HepG2 (cell line): ENCODE measurements around the gene CCT6A. TPM values are rescaled to one million over a fixed set of nuclear protein-coding genes. Genes with fewer than 3 reads are reported as not detected.

Source experiments
- ELF3 ChIP-seq: IDR thresholded peaks from 2 replicates; pipeline ENCODE4 v1.6.1; 2016; ENCODE audit warnings: missing genetic modification reagents, missing compliant biosample characterization
- HNF4G ChIP-seq, 2 experiments: sonication (generic) in 1 of 2; formaldehyde crosslinking in 1 of 2; IDR thresholded peaks; 2 replicates each; pipeline versions ENCODE4 v1.4.0 to v1.6.1; 2011 to 2020; ENCODE audit warnings: borderline replicate concordance in 2 of 2, low read depth in 2 of 2, mild to moderate bottlenecking in 2 of 2, low read length in 1 of 2, missing genetic modification reagents in 1 of 2, moderate library complexity in 1 of 2
- IKZF1 ChIP-seq: fragments of 450-650 bp; IDR thresholded peaks from 2 replicates; pipeline ENCODE4 v1.7.1; 2016
- JARID2 ChIP-seq: sonication (generic); formaldehyde crosslinking; IDR thresholded peaks from 2 replicates; pipeline ENCODE4 v1.8.1; 2023; ENCODE audit warnings: missing genetic modification reagents, inconsistent platforms; ENCODE audit not compliant: insufficient replicate concordance
- MEIS1 ChIP-seq: sonication (generic); formaldehyde crosslinking; IDR thresholded peaks from 2 replicates; pipeline ENCODE4 v1.9.0; 2021; ENCODE audit warnings: mild to moderate bottlenecking, missing genetic modification reagents, moderate library complexity, borderline replicate concordance
- PHF20 ChIP-seq: sonication (generic); formaldehyde crosslinking; IDR thresholded peaks from 2 replicates; pipeline ENCODE4 v1.5.0; 2020; ENCODE audit warnings: mild to moderate bottlenecking, missing genetic modification reagents
- REL ChIP-seq: sonication (generic); formaldehyde crosslinking; conservative IDR thresholded peaks from 2 replicates; pipeline ENCODE4 v1.8.0; 2022; ENCODE audit warnings: mild to moderate bottlenecking, missing genetic modification reagents, moderate library complexity
- REPIN1 ChIP-seq: sonication (generic); formaldehyde crosslinking; IDR thresholded peaks from 2 replicates; pipeline ENCODE4 v1.8.0; 2022; ENCODE audit warnings: missing genetic modification reagents, low read depth, mild to moderate bottlenecking, borderline replicate concordance
- RFXANK ChIP-seq: IDR thresholded peaks from 2 replicates; pipeline ENCODE4 v1.6.1; 2016
- SRSF9 ChIP-seq: fragments of 200-400 bp; formaldehyde crosslinking; IDR thresholded peaks from 2 replicates; pipeline ENCODE4 v1.6.1; 2018; ENCODE audit warnings: borderline replicate concordance, mild to moderate bottlenecking, low read depth, low read length; ENCODE audit not compliant: insufficient read depth, poor library complexity, severe bottlenecking
- SYNCRIP ChIP-seq: fragments of 200-400 bp; formaldehyde crosslinking; IDR thresholded peaks from 2 replicates; pipeline ENCODE4 v1.6.1; 2018; ENCODE audit warnings: mild to moderate bottlenecking, low read depth, low read length; ENCODE audit not compliant: insufficient read depth
- ZNF205 ChIP-seq: IDR thresholded peaks from 2 replicates; pipeline ENCODE4 v1.6.1; 2018; ENCODE audit warnings: missing biosample characterization, missing genetic modification reagents
- ZNF546 ChIP-seq: sonication (generic); formaldehyde crosslinking; conservative IDR thresholded peaks from 2 replicates; pipeline ENCODE4 v1.8.1; 2023; ENCODE audit warnings: mild to moderate bottlenecking, missing genetic modification reagents
- ZNF761 ChIP-seq: sonication (generic); formaldehyde crosslinking; conservative IDR thresholded peaks from 2 replicates; pipeline ENCODE4 v1.4.0; 2020; ENCODE audit warnings: mild to moderate bottlenecking, missing genetic modification reagents
- ZNF768 ChIP-seq: sonication (generic); formaldehyde crosslinking; IDR thresholded peaks from 2 replicates; pipeline ENCODE4 v1.4.0; 2020; ENCODE audit warnings: missing genetic modification reagents
- ZNF816 ChIP-seq: sonication (generic); formaldehyde crosslinking; IDR thresholded peaks from 2 replicates; pipeline ENCODE4 v1.8.0; 2022; ENCODE audit warnings: missing genetic modification reagents, mild to moderate bottlenecking, borderline replicate concordance
- ZNF891 ChIP-seq: sonication (generic); formaldehyde crosslinking; IDR thresholded peaks from 2 replicates; pipeline ENCODE4 v1.5.0; 2020; ENCODE audit warnings: mild to moderate bottlenecking, missing genetic modification reagents
- polyA plus RNA-seq, 8 experiments: library from polyadenylated mRNA; depleted of rRNA in 3 of 8; stranded (reverse) in 7 of 8; unstranded in 1 of 8; fragments of >200 nt; fragmentation: Illumina TruSeq in 4 of 8; extraction: Trizol in 4 of 8; gene quantifications; 2 replicates each; pipeline versions ENCODE4 v1.2.1 to v1.2.3, GENCODE V29; 2011 to 2016; ENCODE audit warnings: low read depth in 4 of 8, missing spikeins in 1 of 8, mixed read lengths in 1 of 8; ENCODE audit not compliant: insufficient read depth in 1 of 8
- total RNA-seq, 5 experiments: library from RNA; depleted of rRNA; stranded (reverse); fragments of >200 nt; fragmentation: Illumina TruSeq; extraction: Trizol; gene quantifications; 2 replicates each; pipeline ENCODE4 v1.2.3, GENCODE V29; 2016; ENCODE audit warnings: low read depth in 1 of 5
- TF ChIP-seq, protein P1 (sequence below): sonication (generic); formaldehyde crosslinking; IDR thresholded peaks from 2 replicates; pipeline ENCODE4 v1.4.0; 2020; ENCODE audit warnings: missing genetic modification reagents
- TF ChIP-seq, protein P2 (sequence below): IDR thresholded peaks from 2 replicates; pipeline ENCODE4 v1.6.1; 2012; ENCODE audit warnings: low read depth, low read length, improper control_type of control experiment
- TF ChIP-seq, protein P3 (sequence below): sonication (generic); formaldehyde crosslinking; IDR thresholded peaks from 2 replicates; pipeline ENCODE4 v1.4.0; 2020; ENCODE audit warnings: mild to moderate bottlenecking, low read depth, missing genetic modification reagents
- TF ChIP-seq, protein P4 (sequence below): sonication (generic); formaldehyde crosslinking; conservative IDR thresholded peaks from 2 replicates; pipeline ENCODE4 v1.8.0; 2022; ENCODE audit warnings: missing genetic modification reagents

CCT6A gene
- total and polyA plus RNA-seq, 2 of the 13 experiments (the other 11 are each of a cell fraction or from before 2014, with no cell fraction given), result 219 to 292 TPM

DNA sequence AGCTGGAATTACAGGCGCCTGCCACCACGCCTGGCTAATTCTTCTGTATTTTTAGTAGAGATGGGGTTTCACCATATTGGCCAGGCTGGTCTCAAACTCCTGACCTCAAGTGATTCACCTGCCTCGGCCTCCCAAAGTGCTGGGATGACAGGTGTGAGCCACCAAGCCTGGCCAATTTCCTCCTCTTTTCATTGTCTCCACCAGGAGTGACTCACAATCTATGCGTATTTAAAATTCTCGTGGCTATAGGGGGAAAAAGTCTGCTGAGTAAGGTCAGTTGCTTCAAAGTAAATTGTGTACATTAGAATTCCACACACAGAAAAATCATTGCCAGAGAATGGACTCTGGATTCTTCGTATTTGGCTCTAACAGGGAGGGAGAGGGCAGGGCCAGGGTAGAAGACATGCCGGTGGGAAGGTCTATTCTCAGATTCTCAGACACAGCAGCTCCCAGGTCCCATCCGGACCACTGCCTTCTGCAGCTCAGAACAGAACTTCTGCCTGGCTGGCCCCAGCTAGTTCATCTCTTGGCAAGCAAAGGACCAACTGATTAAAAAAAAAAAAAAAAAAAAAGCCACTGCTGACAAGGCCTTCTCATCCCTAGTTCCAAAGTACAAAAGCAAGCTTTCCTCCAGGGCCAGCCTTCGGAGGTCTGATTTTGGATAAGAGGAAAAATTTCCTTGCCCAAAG, 22.5 kb upstream of the CCT6A start (continued):
- TF ChIP-seq ELF3, result peak; percentile 78
- TF ChIP-seq PHF20, result no peak
- TF ChIP-seq, protein P1, sequence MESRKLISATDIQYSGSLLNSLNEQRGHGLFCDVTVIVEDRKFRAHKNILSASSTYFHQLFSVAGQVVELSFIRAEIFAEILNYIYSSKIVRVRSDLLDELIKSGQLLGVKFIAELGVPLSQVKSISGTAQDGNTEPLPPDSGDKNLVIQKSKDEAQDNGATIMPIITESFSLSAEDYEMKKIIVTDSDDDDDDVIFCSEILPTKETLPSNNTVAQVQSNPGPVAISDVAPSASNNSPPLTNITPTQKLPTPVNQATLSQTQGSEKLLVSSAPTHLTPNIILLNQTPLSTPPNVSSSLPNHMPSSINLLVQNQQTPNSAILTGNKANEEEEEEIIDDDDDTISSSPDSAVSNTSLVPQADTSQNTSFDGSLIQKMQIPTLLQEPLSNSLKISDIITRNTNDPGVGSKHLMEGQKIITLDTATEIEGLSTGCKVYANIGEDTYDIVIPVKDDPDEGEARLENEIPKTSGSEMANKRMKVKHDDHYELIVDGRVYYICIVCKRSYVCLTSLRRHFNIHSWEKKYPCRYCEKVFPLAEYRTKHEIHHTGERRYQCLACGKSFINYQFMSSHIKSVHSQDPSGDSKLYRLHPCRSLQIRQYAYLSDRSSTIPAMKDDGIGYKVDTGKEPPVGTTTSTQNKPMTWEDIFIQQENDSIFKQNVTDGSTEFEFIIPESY, result no peak
- TF ChIP-seq REPIN1 (CRISPR knock-in tag), result no peak; the same call in 1 of the 2 replicates
- TF ChIP-seq, protein P2, sequence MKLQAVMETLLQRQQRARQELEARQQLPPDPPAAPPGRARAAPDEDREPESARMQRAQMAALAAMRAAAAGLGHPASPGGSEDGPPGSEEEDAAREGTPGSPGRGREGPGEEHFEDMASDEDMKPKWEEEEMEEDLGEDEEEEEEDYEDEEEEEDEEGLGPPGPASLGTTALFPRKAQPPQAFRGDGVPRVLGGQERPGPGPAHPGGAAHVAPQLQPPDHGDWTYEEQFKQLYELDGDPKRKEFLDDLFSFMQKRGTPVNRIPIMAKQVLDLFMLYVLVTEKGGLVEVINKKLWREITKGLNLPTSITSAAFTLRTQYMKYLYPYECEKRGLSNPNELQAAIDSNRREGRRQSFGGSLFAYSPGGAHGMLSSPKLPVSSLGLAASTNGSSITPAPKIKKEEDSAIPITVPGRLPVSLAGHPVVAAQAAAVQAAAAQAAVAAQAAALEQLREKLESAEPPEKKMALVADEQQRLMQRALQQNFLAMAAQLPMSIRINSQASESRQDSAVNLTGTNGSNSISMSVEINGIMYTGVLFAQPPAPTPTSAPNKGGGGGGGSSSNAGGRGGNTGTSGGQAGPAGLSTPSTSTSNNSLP, result peak; percentile 83
- TF ChIP-seq ZNF891, result no peak
- TF ChIP-seq JARID2 (CRISPR knock-in tag), result no peak
- no peak for TF ChIP-seq SRSF9
- no peak for TF ChIP-seq ZNF205
- TF ChIP-seq, protein P3, sequence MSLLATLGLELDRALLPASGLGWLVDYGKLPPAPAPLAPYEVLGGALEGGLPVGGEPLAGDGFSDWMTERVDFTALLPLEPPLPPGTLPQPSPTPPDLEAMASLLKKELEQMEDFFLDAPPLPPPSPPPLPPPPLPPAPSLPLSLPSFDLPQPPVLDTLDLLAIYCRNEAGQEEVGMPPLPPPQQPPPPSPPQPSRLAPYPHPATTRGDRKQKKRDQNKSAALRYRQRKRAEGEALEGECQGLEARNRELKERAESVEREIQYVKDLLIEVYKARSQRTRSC, result no peak
- TF ChIP-seq IKZF1, result no peak
- no peak for TF ChIP-seq REL (CRISPR knock-in tag)
- no peak for TF ChIP-seq ZNF768 (CRISPR knock-in tag)
- no peak for TF ChIP-seq ZNF816 (CRISPR knock-in tag)
- no peak for TF ChIP-seq RFXANK (CRISPR knock-in tag)
- no peak for TF ChIP-seq ZNF546 (CRISPR knock-in tag)
- peak; percentile 77 for TF ChIP-seq HNF4G (IDR thresholded peaks at IDR 0.05; ENCODE audit: borderline replicate concordance, low read depth, low read length)
- TF ChIP-seq HNF4G (CRISPR knock-in tag; IDR thresholded peaks at IDR 0.05; ENCODE audit: borderline replicate concordance, low read depth), result no peak; the same call in 1 of the 2 replicates
- 0 out of 2 replicates have a peak, but pooled peaks have one; percentile 25 for TF ChIP-seq ZNF761
- TF ChIP-seq SYNCRIP, result no peak
- TF ChIP-seq MEIS1 (CRISPR knock-in tag), result 0 out of 2 replicates have a peak, but pooled peaks have one; percentile 19
- TF ChIP-seq, protein P4, sequence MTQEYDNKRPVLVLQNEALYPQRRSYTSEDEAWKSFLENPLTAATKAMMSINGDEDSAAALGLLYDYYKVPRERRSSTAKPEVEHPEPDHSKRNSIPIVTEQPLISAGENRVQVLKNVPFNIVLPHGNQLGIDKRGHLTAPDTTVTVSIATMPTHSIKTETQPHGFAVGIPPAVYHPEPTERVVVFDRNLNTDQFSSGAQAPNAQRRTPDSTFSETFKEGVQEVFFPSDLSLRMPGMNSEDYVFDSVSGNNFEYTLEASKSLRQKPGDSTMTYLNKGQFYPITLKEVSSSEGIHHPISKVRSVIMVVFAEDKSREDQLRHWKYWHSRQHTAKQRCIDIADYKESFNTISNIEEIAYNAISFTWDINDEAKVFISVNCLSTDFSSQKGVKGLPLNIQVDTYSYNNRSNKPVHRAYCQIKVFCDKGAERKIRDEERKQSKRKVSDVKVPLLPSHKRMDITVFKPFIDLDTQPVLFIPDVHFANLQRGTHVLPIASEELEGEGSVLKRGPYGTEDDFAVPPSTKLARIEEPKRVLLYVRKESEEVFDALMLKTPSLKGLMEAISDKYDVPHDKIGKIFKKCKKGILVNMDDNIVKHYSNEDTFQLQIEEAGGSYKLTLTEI (CRISPR knock-in tag), result no peak
